22Rv1 (cell line): ENCODE measurements around the gene VPS26B.
A peak's percentile ranks its signal among the peaks of the same experiment; 100 is the strongest.

Source experiments
- H3K27ac ChIP-seq: fragments of 450-650 bp; 2 replicates; pipeline ENCODE4 v1.5.1; 2017
- CTCF ChIP-seq: fragments of 450-650 bp; IDR thresholded peaks from 2 replicates; pipeline ENCODE4 v1.5.1; 2017; ENCODE audit warnings: mild to moderate bottlenecking
- ZFX ChIP-seq: fragments of 450-650 bp; IDR thresholded peaks from 2 replicates; pipeline ENCODE4 v1.6.1; 2017; ENCODE audit warnings: antibody characterized with exemption, borderline replicate concordance

Gene VPS26B

GRCh38 chr11:134200688-134201087, 23.8 kb upstream of the VPS26B start:
- no peak overlapping the region for H3K27ac ChIP-seq
- TF ChIP-seq ZFX = no peak
- no peak for TF ChIP-seq CTCF

GRCh38 chr11:134202661-134203060, 21.8 kb upstream of the VPS26B start:
- TF ChIP-seq CTCF (no peak), ZFX (no peak)
- H3K27ac ChIP-seq = no peak overlapping the region

- no peak overlapping the region for H3K27ac ChIP-seq
- TF ChIP-seq CTCF (no peak), ZFX (no peak)
These were observed 18.7 kb upstream of the VPS26B start for GRCh38 chr11:134205729-134206128.

- TF ChIP-seq ZFX = no peak
- TF ChIP-seq CTCF = no peak
- H3K27ac ChIP-seq = no peak overlapping the region
These were observed 18.3 kb upstream of the VPS26B start for GRCh38 chr11:134206185-134206584.

GRCh38 chr11:134207538-134208239, 16.8 kb upstream of the VPS26B start:
- no peak overlapping the region for H3K27ac ChIP-seq
- TF ChIP-seq ZFX = no peak
- TF ChIP-seq CTCF = peak; percentile 90

GRCh38 chr11:134215836-134216235, 8.6 kb upstream of the VPS26B start:
- TF ChIP-seq CTCF = no peak
- TF ChIP-seq ZFX = no peak
- H3K27ac ChIP-seq = no peak overlapping the region

- no peak for TF ChIP-seq CTCF
- TF ChIP-seq ZFX = no peak
- no peak overlapping the region for H3K27ac ChIP-seq
These were observed 7.7 kb upstream of the VPS26B start for GRCh38 chr11:134216816-134217215.
